H9 (cell line): ENCODE results near the gene USP40. TPM values are rescaled to one million over a fixed set of nuclear protein-coding genes. Genes with fewer than 3 reads are reported as not detected.

Experiments
- DNase-seq: peaks from one replicate; pipeline ENCODE4 v3.0.0-alpha.2; 2017
- H2AFZ ChIP-seq: one replicate; pipeline ENCODE4 v1.6.1; 2013; ENCODE audit warnings: mild to moderate bottlenecking, low read length, control low read depth, moderate library complexity
- H2AK5ac ChIP-seq: 2 replicates; pipeline ENCODE4 v1.6.1; 2013; ENCODE audit warnings: low read length, control low read depth, mixed read lengths; ENCODE audit not compliant: insufficient read length
- H2BK120ac ChIP-seq: one replicate; pipeline ENCODE4 v1.6.1; 2013; ENCODE audit warnings: low read depth, mild to moderate bottlenecking, low read length, control low read depth, inconsistent platforms; ENCODE audit not compliant: poor library complexity, severe bottlenecking
- H2BK12ac ChIP-seq: 2 replicates; pipeline ENCODE4 v1.6.1; 2013; ENCODE audit warnings: low read length, control low read depth, mixed read lengths, low read depth; ENCODE audit not compliant: insufficient read length
- H2BK15ac ChIP-seq: 2 replicates; pipeline ENCODE4 v1.6.1; 2013; ENCODE audit warnings: low read depth, low read length, control low read depth
- H2BK20ac ChIP-seq: one replicate; pipeline ENCODE4 v1.6.1; 2013; ENCODE audit warnings: low read depth, mild to moderate bottlenecking, low read length, control low read depth, inconsistent platforms; ENCODE audit not compliant: poor library complexity, severe bottlenecking
- H2BK5ac ChIP-seq: 2 replicates; pipeline ENCODE4 v1.6.1; 2013; ENCODE audit warnings: low read length, control low read depth, mixed read lengths; ENCODE audit not compliant: insufficient read length
- H3K14ac ChIP-seq: 2 replicates; pipeline ENCODE4 v1.6.1; 2013; ENCODE audit warnings: low read length, control low read depth; ENCODE audit not compliant: insufficient read depth
- H3K18ac ChIP-seq: 2 replicates; pipeline ENCODE4 v1.6.1; 2013; ENCODE audit warnings: low read depth, mild to moderate bottlenecking, mixed read lengths, low read length, control low read depth; ENCODE audit not compliant: insufficient read length
- H3K23ac ChIP-seq: 2 replicates; pipeline ENCODE4 v1.6.1; 2013; ENCODE audit warnings: low read length, control low read depth, mixed read lengths, low read depth; ENCODE audit not compliant: insufficient read length
- H3K23me2 ChIP-seq: 2 replicates; pipeline ENCODE4 v1.6.1; 2013; ENCODE audit warnings: low read depth, mild to moderate bottlenecking, mixed read lengths, low read length, control low read depth; ENCODE audit not compliant: insufficient read length, poor library complexity, severe bottlenecking
- H3K27ac ChIP-seq: 2 replicates; pipeline ENCODE4 v1.5.1; 2013; ENCODE audit warnings: low read length, control low read depth, mixed read lengths, low read depth; ENCODE audit not compliant: insufficient read length
- H3K27me3 ChIP-seq: 2 replicates; pipeline ENCODE4 v1.6.1; 2013; ENCODE audit warnings: low read length, control low read depth, inconsistent platforms; ENCODE audit not compliant: insufficient read depth
- H3K4ac ChIP-seq: 2 replicates; pipeline ENCODE4 v1.6.1; 2013; ENCODE audit warnings: low read depth, mild to moderate bottlenecking, control low read depth, inconsistent platforms, low read length, moderate library complexity
- H3K4me1 ChIP-seq: 2 replicates; pipeline ENCODE4 v1.6.1; 2013; ENCODE audit warnings: low read length, control low read depth, inconsistent platforms; ENCODE audit not compliant: insufficient read depth
- H3K4me2 ChIP-seq: 2 replicates; pipeline ENCODE4 v1.6.1; 2013; ENCODE audit warnings: low read length, control low read depth, mixed read lengths; ENCODE audit not compliant: insufficient read length, insufficient read depth
- H3K56ac ChIP-seq: 2 replicates; pipeline ENCODE4 v1.6.1; 2013; ENCODE audit warnings: low read depth, mild to moderate bottlenecking, mixed read lengths, low read length, control low read depth; ENCODE audit not compliant: insufficient read length
- H3K79me1 ChIP-seq: 2 replicates; pipeline ENCODE4 v1.6.1; 2013; ENCODE audit warnings: low read depth, mild to moderate bottlenecking, moderate library complexity, low read length, control low read depth, inconsistent platforms; ENCODE audit not compliant: insufficient read depth, poor library complexity, severe bottlenecking
- H3K79me2 ChIP-seq: 2 replicates; pipeline ENCODE4 v1.6.1; 2013; ENCODE audit warnings: low read length, control low read depth, inconsistent platforms; ENCODE audit not compliant: insufficient read depth
- H3K9ac ChIP-seq: 2 replicates; pipeline ENCODE4 v1.6.1; 2013; ENCODE audit warnings: low read length, control low read depth, mixed read lengths; ENCODE audit not compliant: insufficient read length; ENCODE audit errors: extremely low read depth
- H3K9me3 ChIP-seq: one replicate; pipeline ENCODE4 v1.6.1; 2013; ENCODE audit warnings: low read depth, low read length, inconsistent platforms; ENCODE audit not compliant: control insufficient read depth
- H3T11ph ChIP-seq: one replicate; pipeline ENCODE4 v1.6.1; 2013; ENCODE audit warnings: mild to moderate bottlenecking, low read length, control low read depth, inconsistent platforms
- H4K20me1 ChIP-seq: one replicate; pipeline ENCODE4 v1.6.1; 2013; ENCODE audit not compliant: control insufficient read depth, insufficient read length, insufficient read depth
- H4K5ac ChIP-seq: 2 replicates; pipeline ENCODE4 v1.6.1; 2013; ENCODE audit warnings: low read depth, mild to moderate bottlenecking, mixed read lengths, low read length, control low read depth; ENCODE audit not compliant: insufficient read length
- H4K8ac ChIP-seq: replicated peaks from 2 replicates; pipeline ENCODE4 v1.6.1; 2013; ENCODE audit warnings: low read length, control low read depth, mixed read lengths, low read depth; ENCODE audit not compliant: insufficient read length
- H4K91ac ChIP-seq: 2 replicates; pipeline ENCODE4 v1.6.1; 2013; ENCODE audit warnings: low read depth, mild to moderate bottlenecking, moderate library complexity, mixed read lengths, low read length, control low read depth; ENCODE audit not compliant: insufficient read length
- H3K27ac Mint-ChIP-seq, 3 experiments: 2 replicates in 2 of 3; 3 replicates in 1 of 3; pipeline ENCODE4 v1.8.0; 2020 to 2021; ENCODE audit warnings: mixed read lengths in 3 of 3, mild to moderate bottlenecking in 1 of 3, moderate library complexity in 1 of 3
- H3K27me3 Mint-ChIP-seq: 2 replicates; pipeline ENCODE4 v1.8.0; 2021; ENCODE audit warnings: low read depth, mild to moderate bottlenecking, moderate library complexity, mixed read lengths
- H3K36me3 Mint-ChIP-seq, 3 experiments: 2 replicates in 2 of 3; 3 replicates in 1 of 3; pipeline ENCODE4 v1.8.0; 2020 to 2021; ENCODE audit warnings: low read depth in 3 of 3, mixed read lengths in 3 of 3; ENCODE audit not compliant: insufficient read depth in 1 of 3
- H3K4me1 Mint-ChIP-seq, 2 experiments: 2 replicates each; pipeline ENCODE4 v1.8.0; 2020; ENCODE audit warnings: mixed read lengths in 2 of 2
- H3K4me3 Mint-ChIP-seq, 2 experiments: 2 replicates in 1 of 2; 3 replicates in 1 of 2; pipeline ENCODE4 v1.8.0; 2020 to 2021; ENCODE audit warnings: mild to moderate bottlenecking in 2 of 2, mixed read lengths in 2 of 2, moderate library complexity in 1 of 2
- H3K9me3 Mint-ChIP-seq, 2 experiments: 2 replicates in 1 of 2; 3 replicates in 1 of 2; pipeline ENCODE4 v1.8.0; 2020; ENCODE audit warnings: mild to moderate bottlenecking in 2 of 2, mixed read lengths in 2 of 2, moderate library complexity in 1 of 2
- CTCF ChIP-seq: fragments of 200-600 bp; sonication (generic); conservative IDR thresholded peaks from 3 replicates; pipeline ENCODE4 v1.8.0; 2021; ENCODE audit warnings: antibody characterized with exemption, mild to moderate bottlenecking
- WGBS: extraction: QIAGEN DNeasy Blood & Tissue Kit; methylation state at CpG from one replicate; pipeline ENCODE4 v1.1.7; 2013; ENCODE audit warnings: missing lambda C conversion rate, low lambda C conversion rate, mixed read lengths; ENCODE audit not compliant: insufficient read length; ENCODE audit errors: extremely low coverage; 5-methylcytosine and 5-hydroxymethylcytosine counted together
- total RNA-seq: library from RNA; stranded (reverse); gene quantifications from 2 replicates; pipeline ENCODE4 v1.2.1, GENCODE V29; 2021

USP40 gene
- total RNA-seq, 1 experiment from 2014 or later = 7.5 TPM

GRCh38 chr2:233503947-233504637, 62.5 kb downstream of the USP40 start:
- no peak overlapping the region for H3K27ac ChIP-seq
- no peak overlapping the region for H3K18ac ChIP-seq
- no peak overlapping the region for H4K8ac ChIP-seq
- H2BK20ac ChIP-seq = no peak overlapping the region
- no peak overlapping the region for H3K4ac ChIP-seq
- H2AK5ac ChIP-seq = no peak overlapping the region
- no peaks in the 10 kb centered on the region for H3K79me1 ChIP-seq
- no peaks in the 10 kb centered on the region for H4K20me1 ChIP-seq
- no peak overlapping the region for H4K91ac ChIP-seq
- no peaks in the 10 kb centered on the region for H3K23me2 ChIP-seq
- H3T11ph ChIP-seq = no peak overlapping the region
- Mint-ChIP-seq H3K27ac (no peak overlapping the region), H3K9me3 (peaks cover 13 to 14% of the 10 kb centered on the region in 2 experiments), H3K27me3 (no peaks in the 10 kb centered on the region), H3K4me1 (no peaks in the 10 kb centered on the region), H3K36me3 (peaks cover 5 to 17% (median 5%) of the 10 kb centered on the region in 3 experiments; a peak in 5 of 7 replicates), H3K4me3 (no peak overlapping the region)
- H2BK12ac ChIP-seq = no peak overlapping the region
- H3K4me2 ChIP-seq = no peak overlapping the region
- no peak overlapping the region for H2BK120ac ChIP-seq
- no peak overlapping the region for H2BK15ac ChIP-seq
- H3K23ac ChIP-seq = no peak overlapping the region
- H2AFZ ChIP-seq = no peak overlapping the region
- no peaks in the 10 kb centered on the region for H3K79me2 ChIP-seq
- H3K9ac ChIP-seq = no peak overlapping the region
- no peaks in the 10 kb centered on the region for H3K27me3 ChIP-seq
- H4K5ac ChIP-seq = no peak overlapping the region
- H3K4me1 ChIP-seq = no peaks in the 10 kb centered on the region
- no peaks in the 10 kb centered on the region for H3K9me3 ChIP-seq
- no peak for DNase-seq
- no CpG with 5 or more reads among the region's 1 CpG for WGBS
- no peak for TF ChIP-seq CTCF
- H3K56ac ChIP-seq = no peak overlapping the region
- no peak overlapping the region for H2BK5ac ChIP-seq
- no peak overlapping the region for H3K14ac ChIP-seq
